GM18505 (cell line): ENCODE results near the gene OSBPL5.

Experiments used
- ATAC-seq: cut with Tn5 transposase; IDR thresholded peaks from one replicate; pipeline ENCODE4 v1.9.1; 2021; ENCODE audit not compliant: unreplicated experiment
- POLR2A ChIP-seq: IDR thresholded peaks from 4 replicates; pipeline ENCODE4 v1.6.1; 2011; ENCODE audit warnings: borderline replicate concordance; ENCODE audit not compliant: insufficient read depth, insufficient read length; ENCODE audit errors: extremely low read depth

OSBPL5 gene

GRCh38 chr11:3165152-3165705 lies at the start of gene OSBPL5:
TSS of gene OSBPL5 (minus strand) at chr11:3165310. CDS start at chr11:3129148, 36,162 bp downstream.
- ATAC-seq = no peak
- TF ChIP-seq POLR2A = no peak

- no peak for TF ChIP-seq POLR2A
- no peak for ATAC-seq
These were observed 49.2 kb upstream of the OSBPL5 start for GRCh38 chr11:3214420-3214699.

- no peak for TF ChIP-seq POLR2A
These were observed 48.7 kb upstream of the OSBPL5 start for GRCh38 chr11:3213659-3214419.

GRCh38 chr11:3208272-3208671 lies 43.2 kb upstream of the OSBPL5 start:
- no peak for TF ChIP-seq POLR2A
- no peak for ATAC-seq

More at GRCh38 chr11:3213659-3214419, 48.7 kb upstream of the OSBPL5 start:
- no peak for ATAC-seq

GRCh38 chr11:3207526-3208189 lies 42.5 kb upstream of the OSBPL5 start:
- ATAC-seq = no peak

GRCh38 chr11:3206922-3207204 lies 41.8 kb upstream of the OSBPL5 start:
- ATAC-seq = no peak
- no peak for TF ChIP-seq POLR2A

More at GRCh38 chr11:3207526-3208189, 42.5 kb upstream of the OSBPL5 start:
- no peak for TF ChIP-seq POLR2A

- TF ChIP-seq POLR2A = no peak
- ATAC-seq = no peak
These were observed 41.2 kb upstream of the OSBPL5 start for GRCh38 chr11:3206156-3206921.

- no peak for ATAC-seq
These were observed 40.4 kb upstream of the OSBPL5 start for GRCh38 chr11:3205261-3206155.

GRCh38 chr11:3204141-3205015 lies 39.3 kb upstream of the OSBPL5 start:
- no peak for ATAC-seq

More at GRCh38 chr11:3205261-3206155, 40.4 kb upstream of the OSBPL5 start:
- TF ChIP-seq POLR2A = no peak

GRCh38 chr11:3203221-3204043 lies 38.3 kb upstream of the OSBPL5 start:
- TF ChIP-seq POLR2A = no peak
- ATAC-seq = no peak

More at GRCh38 chr11:3204141-3205015, 39.3 kb upstream of the OSBPL5 start:
- no peak for TF ChIP-seq POLR2A

- no peak for ATAC-seq
- no peak for TF ChIP-seq POLR2A
These were observed 37.6 kb upstream of the OSBPL5 start for GRCh38 chr11:3202759-3203158.
